ENCODE results near the gene PIP5K1A. TPM values are rescaled to one million over a fixed set of nuclear protein-coding genes. Genes with fewer than 3 reads are reported as not detected.

PIP5K1A gene
- total and polyA plus RNA-seq, 4 donors: 4.0 to 32.0 (median 13.6) TPM

GRCh38 chr1:151289080-151289935, 91.0 kb downstream of the PIP5K1A start:
- Histone ChIP-seq H3K27me3 (ENCODE audit: control insufficient read depth in 4 of 4, insufficient read depth in 4 of 4, low read length in 3 of 4) (no peaks in the 10 kb centered on the region), H3K27ac (ENCODE audit: low read depth in 1 of 2, low read length in 2 of 2) (no peak overlapping the region), H3K9me3 (ENCODE audit: control insufficient read depth in 4 of 4, low read length in 3 of 4) (no peaks in the 10 kb centered on the region), H3K4me3 (ENCODE audit: low read depth in 1 of 3, low read length in 3 of 3) (no peak overlapping the region), H3K9ac (ENCODE audit: low read depth in 1 of 2, low read length in 2 of 2) (no peak overlapping the region), H3K36me3 (ENCODE audit: control insufficient read depth in 4 of 4, insufficient read depth in 3 of 4, low read depth in 1 of 4, low read length in 3 of 4) (peaks cover 28 to 78% (median 44%) of the 10 kb centered on the region in 4 donors), H3K4me1 (ENCODE audit: control insufficient read depth in 4 of 4, insufficient read depth in 4 of 4, low read length in 3 of 4) (no peaks in the 10 kb centered on the region)
- TF ChIP-seq RAD21 (IDR thresholded peaks at IDR 0.05): no peak
- TF ChIP-seq CTCF (IDR thresholded peaks at IDR 0.05; ENCODE audit: low read depth, low read length, missing input control): no peak
- TF ChIP-seq REST (IDR thresholded peaks at IDR 0.05): no peak
- TF ChIP-seq FOXA2 (IDR thresholded peaks at IDR 0.05): no peak
- no peak for TF ChIP-seq HNF4G (IDR thresholded peaks at IDR 0.05)
- no peak for TF ChIP-seq RXRA (IDR thresholded peaks at IDR 0.05)
- WGBS: 82% methylated on average over 18 of the region's 18 CpGs
- no peak for DNase-seq (ENCODE audit: low spot score)

DNA sequence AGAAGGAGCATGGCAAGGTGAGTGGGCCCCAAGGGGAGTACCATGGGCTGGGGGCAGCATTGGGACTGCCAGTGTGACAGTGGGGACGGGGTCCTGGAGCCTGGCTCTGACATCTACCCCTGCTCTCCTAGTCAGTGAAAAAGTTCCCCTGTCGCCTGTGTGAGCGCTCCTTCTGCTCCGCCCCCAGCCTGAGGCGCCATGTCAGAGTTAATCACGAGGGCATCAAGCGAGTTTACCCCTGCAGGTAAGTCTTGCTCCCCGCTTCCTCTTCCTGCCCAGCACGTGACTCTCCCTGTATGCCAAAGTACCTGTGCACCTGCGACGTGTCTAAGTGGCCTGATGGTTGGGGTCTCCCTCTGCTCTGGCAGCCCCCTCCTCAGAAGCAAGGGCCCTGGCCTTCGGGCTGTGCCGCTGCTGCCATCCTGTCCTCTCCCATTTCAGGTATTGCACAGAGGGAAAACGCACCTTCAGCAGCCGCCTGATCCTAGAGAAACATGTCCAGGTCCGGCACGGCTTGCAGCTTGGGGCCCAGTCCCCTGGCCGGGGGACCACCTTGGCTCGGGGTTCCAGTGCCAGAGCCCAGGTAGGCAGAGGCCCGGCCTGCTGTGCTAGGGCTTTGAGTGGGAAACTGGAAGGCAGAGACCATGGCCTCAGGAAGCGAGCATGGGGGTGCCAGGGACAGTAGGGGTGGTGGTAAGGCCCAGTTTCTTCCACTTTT, 91.8 kb downstream of the PIP5K1A start:
- no peak overlapping the region for H3K27ac ChIP-seq (ENCODE audit: low read depth in 1 of 2, low read length in 2 of 2)
- H3K9me3 ChIP-seq (ENCODE audit: control insufficient read depth in 4 of 4, low read length in 3 of 4): no peaks in the 10 kb centered on the region
- no peak overlapping the region for H3K9ac ChIP-seq (ENCODE audit: low read depth in 1 of 2, low read length in 2 of 2)
- H3K4me1 ChIP-seq (ENCODE audit: control insufficient read depth in 4 of 4, insufficient read depth in 4 of 4, low read length in 3 of 4): no peaks in the 10 kb centered on the region
- TF ChIP-seq RAD21 (IDR thresholded peaks at IDR 0.05) (no peak), YY1 (IDR thresholded peaks at IDR 0.05) (no peak), SP1 (IDR thresholded peaks at IDR 0.05) (no peak), FOXA2 (IDR thresholded peaks at IDR 0.05) (no peak), GABPA (IDR thresholded peaks at IDR 0.05 in 1 of 2, conservative IDR thresholded peaks at IDR 0.05 in 1 of 2) (no peak), ZBTB33 (IDR thresholded peaks at IDR 0.05) (no peak), HNF4A (conservative IDR thresholded peaks at IDR 0.05) (no peak), EGR1 (IDR thresholded peaks at IDR 0.05; ENCODE audit: low read depth in 2 of 2) (no peak)
- DNase-seq (ENCODE audit: low spot score): no peak
- no peaks in the 10 kb centered on the region for H3K27me3 ChIP-seq (ENCODE audit: control insufficient read depth in 4 of 4, insufficient read depth in 4 of 4, low read length in 3 of 4)
- peaks cover 29 to 86% (median 52%) of the 10 kb centered on the region in 4 donors for H3K36me3 ChIP-seq (ENCODE audit: control insufficient read depth in 4 of 4, insufficient read depth in 3 of 4, low read depth in 1 of 4, low read length in 3 of 4)
- no peak overlapping the region for H3K4me3 ChIP-seq (ENCODE audit: low read depth in 1 of 3, low read length in 3 of 3)
- 92% methylated on average over 21 of the region's 21 CpGs for WGBS

Measured in liver (tissue), 9 donors.